LNCAP (cell line): ENCODE data around the gene PPP1R2.

ENCODE experiments used
- TF ChIP-seq, protein P1 (sequence below): fragments of 450-650 bp; IDR thresholded peaks from 2 replicates; pipeline ENCODE4 v1.5.1; 2017; ENCODE audit warnings: mild to moderate bottlenecking

The PPP1R2 gene

DNA sequence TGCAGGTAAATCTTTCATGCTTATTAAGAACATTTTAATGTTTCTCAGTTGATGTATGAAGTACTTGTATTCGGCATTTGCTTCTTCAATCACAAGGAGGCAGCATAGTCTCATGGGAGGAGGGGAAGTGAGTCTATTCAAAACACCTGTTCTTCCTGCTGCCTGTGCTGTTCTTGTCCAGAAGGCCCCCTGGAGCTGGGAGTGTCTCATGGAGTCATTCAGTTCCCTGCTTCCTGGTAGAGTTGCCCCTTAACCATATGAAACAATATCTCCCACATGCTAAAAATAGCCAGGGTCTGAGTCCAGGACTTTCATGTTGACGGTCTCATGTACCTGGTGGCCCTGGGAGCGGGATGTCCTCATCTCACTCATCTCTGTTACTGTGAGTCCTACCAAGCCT lies 15.5 kb upstream of the PPP1R2 start:
- TF ChIP-seq, protein P1, sequence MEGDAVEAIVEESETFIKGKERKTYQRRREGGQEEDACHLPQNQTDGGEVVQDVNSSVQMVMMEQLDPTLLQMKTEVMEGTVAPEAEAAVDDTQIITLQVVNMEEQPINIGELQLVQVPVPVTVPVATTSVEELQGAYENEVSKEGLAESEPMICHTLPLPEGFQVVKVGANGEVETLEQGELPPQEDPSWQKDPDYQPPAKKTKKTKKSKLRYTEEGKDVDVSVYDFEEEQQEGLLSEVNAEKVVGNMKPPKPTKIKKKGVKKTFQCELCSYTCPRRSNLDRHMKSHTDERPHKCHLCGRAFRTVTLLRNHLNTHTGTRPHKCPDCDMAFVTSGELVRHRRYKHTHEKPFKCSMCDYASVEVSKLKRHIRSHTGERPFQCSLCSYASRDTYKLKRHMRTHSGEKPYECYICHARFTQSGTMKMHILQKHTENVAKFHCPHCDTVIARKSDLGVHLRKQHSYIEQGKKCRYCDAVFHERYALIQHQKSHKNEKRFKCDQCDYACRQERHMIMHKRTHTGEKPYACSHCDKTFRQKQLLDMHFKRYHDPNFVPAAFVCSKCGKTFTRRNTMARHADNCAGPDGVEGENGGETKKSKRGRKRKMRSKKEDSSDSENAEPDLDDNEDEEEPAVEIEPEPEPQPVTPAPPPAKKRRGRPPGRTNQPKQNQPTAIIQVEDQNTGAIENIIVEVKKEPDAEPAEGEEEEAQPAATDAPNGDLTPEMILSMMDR = peak; percentile 62

DNA sequence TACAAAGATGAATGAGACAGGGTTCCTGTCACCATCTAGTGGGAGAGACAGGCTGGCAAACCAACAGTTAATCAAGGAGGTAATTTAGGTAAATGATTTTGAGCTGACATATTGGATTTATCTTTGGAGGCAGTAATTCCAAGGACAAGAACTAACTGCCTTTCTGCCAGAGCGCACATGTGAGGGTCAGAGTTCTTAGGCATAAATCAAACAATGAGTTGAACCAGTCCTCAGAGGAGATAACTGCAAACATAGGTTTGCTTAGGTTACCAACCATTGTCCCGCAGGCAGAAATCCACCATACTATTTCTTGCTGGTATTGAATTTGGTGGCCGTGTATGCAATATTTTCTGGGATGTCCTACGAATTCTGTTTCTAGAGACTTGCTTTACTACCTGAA lies 14.2 kb upstream of the PPP1R2 start:
- TF ChIP-seq, protein P1 = no peak

DNA sequence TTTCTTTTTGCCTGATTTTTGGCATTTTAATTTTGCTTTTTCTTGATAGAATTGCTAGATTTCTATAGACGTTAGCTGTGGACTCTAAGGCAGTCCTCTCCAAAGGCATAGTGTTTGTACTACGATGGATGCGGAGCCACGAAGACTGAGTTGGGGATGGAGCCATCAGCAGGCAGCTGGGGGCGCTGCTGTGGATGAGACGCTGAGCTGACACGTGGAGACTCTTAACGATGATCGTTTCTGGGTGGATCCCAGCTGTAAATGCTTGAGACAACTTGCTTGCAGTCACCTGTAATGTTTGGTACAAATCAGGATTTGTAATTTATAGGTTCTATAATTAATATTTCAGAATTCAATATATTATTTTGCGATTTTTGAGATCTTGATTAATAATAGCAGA lies 13.3 kb upstream of the PPP1R2 start:
- TF ChIP-seq, protein P1 = peak; percentile 25; the same call in 1 of the 2 replicates

DNA sequence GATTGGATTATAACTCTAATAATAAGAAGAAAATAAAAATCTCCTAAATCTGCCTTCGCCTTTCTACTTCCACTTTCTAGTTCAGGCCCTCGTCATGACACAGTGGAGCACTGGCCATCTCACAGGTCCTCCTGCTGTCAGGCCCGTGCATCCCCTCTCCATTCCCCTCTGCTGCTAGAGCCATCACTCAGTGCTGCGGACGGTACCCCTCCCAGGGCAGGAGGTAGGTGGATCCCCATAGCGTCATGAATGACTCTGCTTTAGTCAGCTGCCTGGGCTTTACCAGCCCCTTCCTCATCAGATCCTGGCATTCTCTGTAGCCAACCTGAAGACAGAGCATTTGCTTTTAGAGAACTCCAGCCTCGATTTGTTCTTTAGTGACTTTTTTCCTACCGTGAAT lies 12.0 kb upstream of the PPP1R2 start:
- TF ChIP-seq, protein P1 = no peak

DNA sequence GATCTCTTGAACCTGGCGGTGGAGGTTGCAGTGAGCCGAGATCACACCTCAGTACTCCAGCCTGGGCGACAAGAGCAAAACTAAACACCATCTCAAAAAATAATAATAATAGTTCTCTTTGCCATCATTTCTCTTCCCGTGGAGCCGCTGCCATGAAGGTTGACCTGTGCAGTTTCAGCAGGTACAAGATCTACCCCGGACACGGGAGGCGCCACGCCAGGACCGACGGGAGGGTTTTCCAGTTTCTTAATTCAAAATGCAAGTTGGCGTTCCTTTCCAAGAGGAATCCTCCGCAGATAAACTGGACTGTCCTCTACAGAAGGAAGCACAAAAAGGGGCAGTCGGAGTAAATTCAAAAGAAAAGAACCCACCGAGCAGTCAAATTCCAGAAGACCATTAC lies 11.3 kb upstream of the PPP1R2 start:
- TF ChIP-seq, protein P1 = no peak

DNA sequence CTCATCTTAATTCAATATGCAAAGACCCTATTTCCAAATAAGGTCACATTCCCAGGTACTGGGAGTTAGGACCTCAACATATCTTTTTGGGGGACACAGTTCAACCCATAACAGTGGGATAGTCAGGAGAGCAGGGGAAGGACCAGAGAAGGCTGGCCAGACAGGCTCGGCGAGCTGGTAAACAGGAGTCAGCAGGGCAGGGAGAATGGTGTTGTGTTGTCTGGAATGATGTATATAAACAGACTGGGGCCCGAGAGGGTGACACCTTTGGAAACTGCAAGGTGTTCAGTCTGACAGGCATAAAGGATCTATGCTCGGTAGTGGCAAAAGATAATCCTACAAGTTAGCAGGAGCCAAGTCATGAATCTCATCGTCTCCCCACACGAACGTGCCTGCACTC lies 10.1 kb upstream of the PPP1R2 start:
- TF ChIP-seq, protein P1 = no peak

DNA sequence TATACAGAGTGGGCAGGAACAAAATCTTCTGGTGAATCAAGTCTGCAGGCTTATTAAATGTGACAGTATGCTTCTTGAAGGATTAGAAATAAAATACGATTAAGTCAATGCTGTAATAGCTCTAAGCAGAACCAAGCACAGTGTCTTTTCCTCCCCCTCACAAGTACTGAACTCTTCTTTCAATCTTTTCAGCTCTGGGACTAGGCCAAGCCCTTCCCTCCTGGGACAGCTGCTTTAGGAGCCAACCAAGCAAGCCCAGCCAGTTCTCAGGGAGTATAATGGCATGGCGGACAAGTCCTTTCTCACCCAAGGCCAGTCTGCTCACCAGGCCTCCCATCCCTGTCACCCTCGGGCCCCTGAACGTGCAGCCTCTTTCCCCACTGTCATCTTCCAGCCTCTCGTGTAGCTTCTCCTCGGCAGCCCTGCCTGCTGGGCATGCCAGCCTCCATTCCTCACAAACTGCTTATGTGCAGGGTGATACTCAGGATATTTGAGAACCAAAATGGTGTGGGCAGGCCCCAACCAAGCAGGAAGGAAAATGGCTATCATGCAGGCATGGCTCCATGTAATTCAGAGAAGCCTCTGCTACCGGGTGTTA lies 8.4 kb upstream of the PPP1R2 start:
- TF ChIP-seq, protein P1 = no peak

DNA sequence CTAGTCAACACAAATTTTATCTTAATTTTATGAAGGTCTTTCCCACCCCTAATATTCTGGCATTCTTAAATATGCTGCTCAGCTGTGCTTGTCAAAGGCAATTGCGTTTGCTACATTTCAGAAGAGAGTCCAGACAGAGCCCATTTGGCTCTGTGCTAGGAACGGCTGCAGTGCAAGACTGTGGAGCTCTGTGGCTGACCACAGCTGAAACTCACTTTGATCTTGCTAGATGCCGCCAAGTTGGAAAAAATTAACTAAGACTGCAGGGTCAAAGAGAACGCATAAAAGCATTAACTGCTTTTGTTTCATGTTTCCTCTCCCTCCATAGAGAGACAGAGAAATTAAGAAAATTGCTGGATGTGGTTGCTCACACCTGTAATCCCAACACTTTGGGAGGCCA lies 7.6 kb upstream of the PPP1R2 start:
- TF ChIP-seq, protein P1 = no peak
